Skeletal muscle satellite cell (primary cell): ENCODE results near the gene TP63.

Source experiments
- H3K27me3 ChIP-seq: 2 replicates; pipeline ENCODE4 v1.7.0; 2013; ENCODE audit warnings: low read length; ENCODE audit not compliant: control insufficient read depth, insufficient read depth
- H3K36me3 ChIP-seq: 2 replicates; pipeline ENCODE4 v1.7.0; 2013; ENCODE audit warnings: mild to moderate bottlenecking, control low read depth, low read length; ENCODE audit not compliant: insufficient read depth
- H3K4me1 ChIP-seq: 2 replicates; pipeline ENCODE4 v1.7.0; 2013; ENCODE audit warnings: low read length; ENCODE audit not compliant: control insufficient read depth, insufficient read depth
- H3K4me2 ChIP-seq: 2 replicates; pipeline ENCODE4 v1.7.0; 2013; ENCODE audit warnings: mild to moderate bottlenecking, low read length
- H3K4me3 ChIP-seq: 2 replicates; pipeline ENCODE4 v1.7.0; 2013; ENCODE audit warnings: low read length
- H3K9ac ChIP-seq: 2 replicates; pipeline ENCODE4 v1.7.0; 2013; ENCODE audit warnings: mild to moderate bottlenecking, low read depth, low read length, moderate library complexity
- H3K9me3 ChIP-seq: replicated peaks from 2 replicates; pipeline ENCODE4 v1.7.0; 2013; ENCODE audit warnings: mild to moderate bottlenecking, control low read depth, low read length

TP63 gene

GRCh38 chr3:189756582-189757078 is 125.4 kb downstream of the TP63 start:
- Histone ChIP-seq H3K4me1 (no peaks in the 10 kb centered on the region), H3K4me2 (no peak overlapping the region), H3K9ac (no peak overlapping the region), H3K36me3 (no peaks in the 10 kb centered on the region), H3K27me3 (no peaks in the 10 kb centered on the region), H3K9me3 (no peaks in the 10 kb centered on the region), H3K4me3 (no peak overlapping the region)

- H3K4me2 ChIP-seq, result no peak overlapping the region
- no peak overlapping the region for H3K4me3 ChIP-seq
- H3K36me3 ChIP-seq, result no peaks in the 10 kb centered on the region
- no peak overlapping the region for H3K9ac ChIP-seq
- H3K4me1 ChIP-seq, result no peaks in the 10 kb centered on the region
- H3K9me3 ChIP-seq, result no peaks in the 10 kb centered on the region
- no peaks in the 10 kb centered on the region for H3K27me3 ChIP-seq
Measured at GRCh38 chr3:189758186-189758585, 127.0 kb downstream of the TP63 start.

GRCh38 chr3:189766416-189766815 is 135.2 kb downstream of the TP63 start:
- Histone ChIP-seq H3K4me1 (no peaks in the 10 kb centered on the region), H3K9me3 (no peaks in the 10 kb centered on the region), H3K27me3 (no peaks in the 10 kb centered on the region), H3K9ac (no peak overlapping the region), H3K4me2 (no peak overlapping the region), H3K36me3 (no peaks in the 10 kb centered on the region), H3K4me3 (no peak overlapping the region)

- H3K27me3 ChIP-seq, result no peaks in the 10 kb centered on the region
- H3K36me3 ChIP-seq, result no peaks in the 10 kb centered on the region
Measured at GRCh38 chr3:189771842-189772450, 140.8 kb downstream of the TP63 start.

GRCh38 chr3:189772584-189772983 is 141.4 kb downstream of the TP63 start:
- H3K4me3 ChIP-seq, result no peak overlapping the region
- no peaks in the 10 kb centered on the region for H3K4me1 ChIP-seq
- no peaks in the 10 kb centered on the region for H3K9me3 ChIP-seq
- no peak overlapping the region for H3K4me2 ChIP-seq
- H3K9ac ChIP-seq, result no peak overlapping the region
- no peaks in the 10 kb centered on the region for H3K36me3 ChIP-seq
- no peaks in the 10 kb centered on the region for H3K27me3 ChIP-seq

More at GRCh38 chr3:189771842-189772450, 140.8 kb downstream of the TP63 start:
- no peaks in the 10 kb centered on the region for H3K9me3 ChIP-seq
- H3K4me3 ChIP-seq, result no peak overlapping the region
- H3K4me1 ChIP-seq, result no peaks in the 10 kb centered on the region
- H3K4me2 ChIP-seq, result no peak overlapping the region
- H3K9ac ChIP-seq, result no peak overlapping the region

GRCh38 chr3:189773056-189773455 is 141.9 kb downstream of the TP63 start:
- Histone ChIP-seq H3K36me3 (no peaks in the 10 kb centered on the region), H3K4me3 (no peak overlapping the region), H3K9me3 (no peaks in the 10 kb centered on the region), H3K27me3 (no peaks in the 10 kb centered on the region), H3K4me1 (no peaks in the 10 kb centered on the region), H3K9ac (no peak overlapping the region), H3K4me2 (no peak overlapping the region)

- no peaks in the 10 kb centered on the region for H3K9me3 ChIP-seq
- no peaks in the 10 kb centered on the region for H3K4me1 ChIP-seq
- H3K27me3 ChIP-seq, result no peaks in the 10 kb centered on the region
- no peaks in the 10 kb centered on the region for H3K36me3 ChIP-seq
- no peak overlapping the region for H3K4me3 ChIP-seq
- H3K4me2 ChIP-seq, result no peak overlapping the region
- no peak overlapping the region for H3K9ac ChIP-seq
Measured at GRCh38 chr3:189776149-189776824, 145.1 kb downstream of the TP63 start.

GRCh38 chr3:189778340-189778950 is 147.3 kb downstream of the TP63 start:
- no peaks in the 10 kb centered on the region for H3K27me3 ChIP-seq
- no peak overlapping the region for H3K4me3 ChIP-seq
- H3K36me3 ChIP-seq, result no peaks in the 10 kb centered on the region
- no peak overlapping the region for H3K9ac ChIP-seq
- H3K4me2 ChIP-seq, result no peak overlapping the region
- no peaks in the 10 kb centered on the region for H3K9me3 ChIP-seq
- no peaks in the 10 kb centered on the region for H3K4me1 ChIP-seq

GRCh38 chr3:189779166-189779565 is 148.0 kb downstream of the TP63 start:
- H3K36me3 ChIP-seq, result no peaks in the 10 kb centered on the region

GRCh38 chr3:189780546-189781270 is 149.5 kb downstream of the TP63 start:
- no peaks in the 10 kb centered on the region for H3K9me3 ChIP-seq
- H3K4me1 ChIP-seq, result no peaks in the 10 kb centered on the region
- H3K4me2 ChIP-seq, result no peak overlapping the region
- H3K27me3 ChIP-seq, result no peaks in the 10 kb centered on the region
- no peaks in the 10 kb centered on the region for H3K36me3 ChIP-seq
- no peak overlapping the region for H3K4me3 ChIP-seq
- H3K9ac ChIP-seq, result no peak overlapping the region

More at GRCh38 chr3:189779166-189779565, 148.0 kb downstream of the TP63 start:
- no peak overlapping the region for H3K4me3 ChIP-seq
- H3K27me3 ChIP-seq, result no peaks in the 10 kb centered on the region
- no peaks in the 10 kb centered on the region for H3K4me1 ChIP-seq
- H3K4me2 ChIP-seq, result no peak overlapping the region
- H3K9ac ChIP-seq, result no peak overlapping the region
- H3K9me3 ChIP-seq, result no peaks in the 10 kb centered on the region

GRCh38 chr3:189781415-189781814 is 150.2 kb downstream of the TP63 start:
- Histone ChIP-seq H3K4me1 (no peaks in the 10 kb centered on the region), H3K36me3 (no peaks in the 10 kb centered on the region), H3K27me3 (no peaks in the 10 kb centered on the region), H3K9ac (no peak overlapping the region), H3K9me3 (no peaks in the 10 kb centered on the region), H3K4me3 (no peak overlapping the region), H3K4me2 (no peak overlapping the region)
